Stimulated activated CD4-positive, alpha-beta T cell treated with anti-CD3 and anti-CD28 coated beads, Interleukin-1b, Interleukin-23, amount 100 ng/mL, for 48 hours (primary cell): ENCODE data around the gene VWDE.
"Not testable (repeated sequence)": the region's sequence is repeated elsewhere in the genome, so short reads cannot be mapped to it uniquely, and the experiment has no call there.

Source experiments
- DNase-seq: peaks from one replicate; pipeline ENCODE4 v3.0.0-alpha.2; 2020

Gene VWDE

GRCh38 chr7:12401538-12402364 lies 1.9 kb downstream of the VWDE start:
- no peak for DNase-seq

DNA sequence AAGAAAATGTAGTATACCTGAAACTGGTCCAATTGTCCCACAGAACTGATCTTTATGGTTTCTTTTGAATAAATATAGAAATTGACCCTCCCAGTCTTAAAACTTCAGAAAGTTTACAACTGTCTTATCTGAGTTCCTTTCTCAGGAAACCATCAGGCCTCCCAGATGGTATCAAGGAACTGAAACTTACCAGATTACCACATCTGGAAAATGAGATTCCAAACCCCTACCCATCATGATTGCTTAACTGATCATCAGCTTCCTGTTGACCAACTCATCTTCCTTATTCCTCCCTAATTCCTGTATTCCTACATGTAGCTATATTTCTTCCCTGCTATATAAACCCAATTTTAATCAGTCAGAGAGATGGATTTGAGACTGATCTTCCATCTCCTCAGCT lies 5.5 kb downstream of the VWDE start:
- no peak for DNase-seq

- DNase-seq, result no peak
Measured at GRCh38 chr7:12397671-12398070, 6.0 kb downstream of the VWDE start.

GRCh38 chr7:12396670-12397069 lies 7.0 kb downstream of the VWDE start:
- not testable (repeated sequence) for DNase-seq

DNA sequence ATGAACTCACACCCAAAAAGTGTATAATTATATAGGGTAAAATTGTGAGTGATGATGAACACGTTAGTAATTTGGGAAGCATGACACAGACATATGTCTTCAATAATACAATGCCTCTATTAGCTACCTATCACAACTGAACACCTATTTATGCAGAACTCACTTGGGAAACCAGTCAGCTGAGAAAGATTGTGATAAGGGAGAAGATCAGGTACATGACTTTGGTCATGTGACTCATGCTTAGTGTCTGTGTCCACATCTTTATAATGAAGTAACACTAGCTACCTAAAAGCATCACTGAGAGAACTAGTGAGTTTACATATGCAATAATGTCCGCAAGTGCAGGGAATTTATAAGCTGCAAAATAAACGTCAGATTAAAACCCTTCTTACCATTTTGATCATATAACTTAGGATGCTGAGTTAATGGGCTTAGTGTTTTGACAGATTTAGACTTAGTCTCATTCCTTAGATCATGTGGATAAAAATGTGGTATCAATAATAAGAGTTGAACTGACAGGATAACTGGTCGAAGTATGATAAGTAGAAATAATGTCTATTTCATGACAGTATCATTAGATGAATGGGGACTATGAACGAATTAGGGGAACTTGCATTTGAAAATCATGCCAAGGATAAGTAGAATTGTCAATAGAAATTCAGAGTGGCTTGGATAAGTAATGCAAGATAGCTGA lies 11.6 kb downstream of the VWDE start:
- no peak for DNase-seq

GRCh38 chr7:12389089-12389700 lies 14.5 kb downstream of the VWDE start:
- peak; percentile 19 for DNase-seq

DNA sequence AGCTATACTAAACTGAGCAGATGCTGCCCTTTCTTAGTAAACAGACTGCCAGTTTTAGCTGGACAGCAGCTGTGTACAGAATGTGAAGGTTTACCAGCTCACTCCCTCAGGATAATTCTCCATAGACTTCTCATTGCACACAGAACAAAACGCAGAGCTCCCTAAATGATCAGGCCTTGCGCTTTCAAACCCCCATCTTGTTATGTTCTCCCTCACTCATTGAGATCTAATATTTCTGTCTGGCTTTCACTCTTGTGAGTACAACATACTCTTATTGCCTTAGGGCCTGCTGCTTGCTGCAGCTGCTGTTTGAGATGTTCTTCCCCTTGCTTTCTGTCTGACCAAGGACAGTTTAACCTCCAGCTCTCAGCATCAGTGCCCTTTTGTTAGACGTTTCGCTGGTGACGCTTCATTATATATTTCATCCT lies 17.3 kb downstream of the VWDE start:
- no peak for DNase-seq

DNA sequence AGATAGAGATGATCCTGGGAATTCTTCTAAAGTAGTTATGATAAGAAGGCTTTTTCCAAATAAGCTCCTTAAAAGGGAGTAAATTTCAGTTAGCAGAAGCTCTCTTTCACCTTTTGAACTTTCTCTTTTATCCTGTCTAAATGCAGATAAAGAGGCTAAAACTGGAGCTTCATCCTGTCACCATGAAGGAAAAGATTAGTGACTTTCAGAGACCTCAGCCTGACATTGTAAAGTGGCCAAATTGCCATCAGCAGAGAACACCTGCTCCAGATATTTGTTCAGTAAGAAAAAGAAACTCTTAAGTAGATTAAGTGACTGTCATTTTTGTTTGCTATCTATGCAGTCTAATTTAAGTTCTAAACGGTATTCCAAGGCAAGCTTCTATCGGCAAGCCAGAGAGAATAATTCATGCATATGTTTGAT lies 18.3 kb downstream of the VWDE start:
- no peak for DNase-seq

DNA sequence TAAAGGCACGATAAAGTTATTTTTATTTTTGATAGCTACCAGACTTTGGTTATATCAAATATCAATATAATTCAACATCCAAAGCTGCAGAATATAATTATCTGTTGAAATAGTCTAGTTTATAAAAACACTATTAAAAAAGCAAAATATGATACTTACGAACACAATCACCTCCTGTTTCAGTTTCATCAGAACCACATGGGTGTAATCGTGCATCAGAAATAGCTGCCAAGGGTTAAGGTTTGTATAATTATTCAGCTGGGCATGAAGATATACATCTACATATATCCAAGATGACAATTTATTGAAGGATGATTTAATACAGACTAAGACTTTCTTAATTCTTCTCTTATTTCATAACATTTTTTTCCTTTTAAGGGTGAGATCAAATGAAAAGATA lies 20.3 kb downstream of the VWDE start:
- no peak for DNase-seq

DNA sequence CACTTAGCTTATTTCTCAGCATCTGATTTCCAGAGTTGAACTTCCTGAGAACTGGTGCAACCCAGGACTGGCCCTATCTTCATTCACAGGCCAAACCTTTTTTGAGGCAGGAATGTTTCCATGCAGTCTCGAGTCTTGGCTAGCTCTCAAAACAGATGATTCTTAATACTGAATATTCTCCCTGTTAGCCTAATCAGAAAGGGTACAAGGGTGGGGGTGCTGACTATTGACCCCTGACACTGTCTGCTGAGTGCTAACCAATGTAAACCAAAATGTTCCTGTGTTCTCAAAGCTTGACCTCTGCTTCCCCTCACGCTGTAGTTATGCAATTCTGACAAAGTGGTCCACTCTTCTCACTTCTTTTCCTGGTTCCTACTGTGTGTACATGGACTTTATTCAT lies 25.3 kb downstream of the VWDE start:
- DNase-seq, result no peak

DNA sequence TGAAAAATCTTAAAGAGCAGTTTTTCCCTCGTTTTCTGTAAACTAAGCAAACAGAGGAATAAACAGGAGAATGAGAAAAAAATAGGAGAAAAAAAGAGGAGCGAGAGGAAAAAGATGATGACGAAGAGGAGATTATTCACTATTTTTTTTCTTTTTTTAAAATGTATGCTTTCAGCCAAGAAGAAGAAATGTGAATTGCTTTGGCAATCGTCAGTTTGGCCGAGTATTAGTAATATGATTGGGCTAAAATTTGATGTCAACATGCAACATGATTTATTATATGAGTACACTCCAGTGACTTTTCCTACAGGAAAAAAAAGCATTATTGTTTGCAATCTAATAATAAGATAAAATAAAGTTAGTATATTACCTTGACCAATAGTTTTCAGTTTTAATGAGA lies 26.3 kb downstream of the VWDE start:
- DNase-seq, result no peak

- no peak for DNase-seq
Measured at GRCh38 chr7:12373580-12374263, 29.9 kb downstream of the VWDE start.

- DNase-seq, result no peak
Measured at GRCh38 chr7:12370249-12370648, 33.4 kb downstream of the VWDE start.

- no peak for DNase-seq
Measured at GRCh38 chr7:12369756-12370155, 33.9 kb downstream of the VWDE start.

- DNase-seq, result no peak
Measured at GRCh38 chr7:12369072-12369471, 34.6 kb downstream of the VWDE start.

DNA sequence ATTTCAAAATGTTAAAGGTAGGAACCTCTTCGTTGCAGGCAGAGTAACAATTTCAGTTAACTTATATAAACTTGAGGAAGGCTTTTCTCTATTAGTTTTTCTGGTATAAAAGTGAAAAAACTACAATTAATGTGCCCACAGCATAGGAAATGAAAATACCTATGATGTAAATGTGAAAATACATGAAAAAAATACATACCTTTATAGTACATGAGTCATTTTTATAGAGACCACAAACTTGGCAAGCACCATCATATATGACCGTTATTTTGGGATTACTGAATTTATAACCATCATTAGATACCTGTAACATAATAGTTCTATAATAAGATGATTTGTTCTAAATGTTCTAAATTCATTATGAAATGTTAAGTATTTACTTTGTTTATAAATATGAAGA lies 42.7 kb downstream of the VWDE start:
- DNase-seq, result no peak

DNA sequence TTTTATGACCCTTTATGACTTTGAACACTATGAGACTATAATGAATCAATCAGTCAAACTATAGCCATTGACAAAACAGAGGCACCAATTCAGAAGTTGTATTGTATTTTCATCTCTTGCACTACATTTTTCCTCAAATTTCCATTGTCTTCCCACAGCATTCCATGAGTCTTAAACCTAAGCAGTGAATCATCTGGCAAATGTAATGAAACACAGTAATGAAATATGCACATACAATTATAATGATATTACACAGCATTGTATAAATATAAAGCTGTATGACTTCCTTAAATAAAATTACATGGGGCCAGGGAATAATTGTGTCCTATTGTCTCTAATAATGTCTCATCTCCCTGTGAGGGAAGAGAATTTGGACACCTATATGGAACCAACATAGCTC lies 45.0 kb downstream of the VWDE start:
- DNase-seq, result no peak

DNA sequence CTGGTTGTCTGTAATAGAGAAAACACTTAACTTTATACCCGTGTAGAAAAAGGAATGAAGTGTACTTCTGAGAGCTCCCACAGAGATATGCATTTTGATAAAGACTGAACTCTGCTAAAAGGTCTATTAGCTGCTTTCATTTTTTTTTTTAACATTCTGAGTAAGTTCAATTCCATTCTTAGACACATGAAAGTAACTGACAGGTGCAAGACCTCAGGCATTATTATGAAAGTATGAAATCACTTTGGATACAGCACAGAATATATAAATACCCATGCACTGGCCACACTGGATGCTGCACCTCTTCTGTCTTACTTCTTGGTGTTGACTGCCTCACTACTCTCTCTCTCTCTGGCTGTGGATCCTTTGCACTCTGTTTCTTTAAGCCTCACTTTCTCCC lies 46.2 kb downstream of the VWDE start:
- DNase-seq, result no peak

DNA sequence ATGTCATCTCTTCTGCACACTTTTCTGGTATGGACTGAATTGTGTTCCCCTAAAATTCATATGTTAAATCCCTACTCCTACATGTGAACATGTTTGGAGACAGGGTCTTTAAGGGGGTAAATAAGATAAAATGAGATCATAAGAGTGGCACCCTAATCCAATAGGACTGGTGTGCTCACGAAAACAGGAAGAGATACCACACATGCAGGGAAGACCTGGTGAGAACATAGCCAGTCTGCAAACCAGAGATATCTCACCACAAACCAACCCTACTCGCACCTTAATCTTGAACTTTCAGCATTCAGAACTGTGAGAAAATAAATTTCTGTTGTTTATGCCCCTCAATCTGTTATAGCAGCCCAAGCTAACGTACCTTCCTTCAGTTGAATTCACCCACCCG lies 51.8 kb downstream of the VWDE start:
- DNase-seq, result no peak

DNA sequence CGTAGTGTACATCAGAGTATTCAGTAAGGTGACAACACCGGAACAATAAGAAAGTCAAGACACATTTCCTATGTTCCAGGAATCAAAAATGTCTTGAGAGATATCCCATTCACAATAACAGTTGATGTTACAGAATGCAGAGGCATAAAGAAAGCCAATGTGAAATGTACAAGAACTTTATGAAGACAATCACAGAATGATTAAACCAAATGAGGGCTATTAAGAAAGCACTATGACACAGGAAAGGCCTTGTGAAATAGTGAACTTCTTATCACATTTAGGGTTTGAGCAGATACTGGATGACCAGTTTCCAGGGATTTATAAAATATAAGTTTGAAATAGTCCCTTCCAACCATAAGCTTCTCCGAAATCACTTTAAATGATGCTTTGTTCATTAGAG lies 52.7 kb downstream of the VWDE start:
- DNase-seq, result no peak

GRCh38 chr7:12337095-12337494 lies 66.6 kb downstream of the VWDE start:
- no peak for DNase-seq

- no peak for DNase-seq
Measured at GRCh38 chr7:12328888-12329770, 74.5 kb downstream of the VWDE start.
